GM12878 (cell line): ENCODE results near the gene ATRN. TPM values are rescaled to one million over a fixed set of nuclear protein-coding genes. Genes with fewer than 3 reads are reported as not detected.

Experiments used
- ATAC-seq: fragments of 200-7000 bp; cut with Tn5 transposase; 3 replicates; pipeline ENCODE4 v1.9.1; 2020; ENCODE audit warnings: mild to moderate bottlenecking, moderate library complexity
- BruUV-seq: library from RNA; stranded (reverse); fragments of 400-500 nt; replicated peaks from 2 replicates; lab custom pipeline; 2021; lab: Mats Ljungman, UMichigan
- CTCF ChIA-PET: fragments of 300-600 bp; sonication (Branson Sonifier 250); formaldehyde crosslinking; extraction: SDS; loops from one replicate; lab custom pipeline; 2021; ENCODE audit warnings: inconsistent platforms; lab: Yijun Ruan, JAX
- POLR2A ChIA-PET: fragments of 350-600 bp; formaldehyde crosslinking; extraction: SDS; loops from one replicate; lab custom pipeline; 2021; ENCODE audit warnings: inconsistent platforms; lab: Charles Lee
- RAD21 ChIA-PET: fragments of 300-600 bp; sonication (Branson Sonifier 250); formaldehyde crosslinking; loops from one replicate; lab custom pipeline; 2023; ENCODE audit warnings: antibody characterized with exemption; ENCODE audit not compliant: unreplicated experiment; lab: Charles Lee
- SMC1A ChIA-PET: fragments of 300-600 bp; sonication (Branson Sonifier 250); formaldehyde crosslinking; loops from one replicate; lab custom pipeline; 2023; ENCODE audit not compliant: unreplicated experiment, uncharacterized antibody; lab: Charles Lee
- DNase-seq: peaks from one replicate; pipeline ENCODE4 v3.0.0-alpha.2; 2011; ENCODE audit warnings: low read depth, low spot score
- FAIRE-seq: peaks from 3 replicates; lab custom pipeline; 2011; peaks lifted over from hg19 to GRCh38; lab: Jason Lieb, UNC
- H2AFZ ChIP-seq: 2 replicates; pipeline ENCODE4 v1.6.0; 2011; ENCODE audit warnings: low read depth, low read length, control low read depth; ENCODE audit not compliant: control insufficient read depth
- H3K27ac ChIP-seq: 2 replicates; pipeline ENCODE4 v1.5.1; 2011; ENCODE audit warnings: control low read depth; ENCODE audit not compliant: control insufficient read depth, insufficient read depth
- H3K27me3 ChIP-seq, 2 experiments: replicated peaks in 1 of 2; 2 replicates each; pipeline versions ENCODE4 v1.6.0 to v1.6.1; 2011; ENCODE audit warnings: low read length in 1 of 2; ENCODE audit not compliant: control insufficient read depth in 2 of 2, insufficient read depth in 2 of 2
- H3K36me3 ChIP-seq, 2 experiments: 2 replicates each; pipeline ENCODE4 v1.5.1; 2011; ENCODE audit warnings: low read length in 1 of 2; ENCODE audit not compliant: control insufficient read depth in 2 of 2, insufficient read depth in 2 of 2
- H3K4me1 ChIP-seq: 2 replicates; pipeline ENCODE4 v1.6.1; 2011; ENCODE audit warnings: mild to moderate bottlenecking, low read length, moderate library complexity, mixed read lengths; ENCODE audit not compliant: control insufficient read depth, insufficient read depth
- H3K4me2 ChIP-seq: 2 replicates; pipeline ENCODE4 v1.6.0; 2011; ENCODE audit warnings: control low read depth; ENCODE audit not compliant: control insufficient read depth, insufficient read depth
- H3K4me3 ChIP-seq: fragments of 200-600 bp; sonication (generic); 2 replicates; pipeline ENCODE4 v1.5.1; 2016
- H3K79me2 ChIP-seq: 2 replicates; pipeline ENCODE4 v1.6.0; 2011; ENCODE audit warnings: low read length; ENCODE audit not compliant: control insufficient read depth, insufficient read depth
- H3K9ac ChIP-seq: 2 replicates; pipeline ENCODE4 v1.8.0; 2011; ENCODE audit warnings: low read length, control low read depth, mixed read lengths; ENCODE audit not compliant: control insufficient read depth, insufficient read depth
- H3K9me3 ChIP-seq: replicated peaks from 3 replicates; pipeline ENCODE4 v1.5.1; 2011; ENCODE audit warnings: mild to moderate bottlenecking, low read length; ENCODE audit not compliant: control insufficient read depth, insufficient read depth
- H4K20me1 ChIP-seq: 2 replicates; pipeline ENCODE4 v1.6.0; 2011; ENCODE audit not compliant: control insufficient read depth, insufficient read depth
- FOS ChIP-seq: IDR thresholded peaks from 3 replicates; pipeline ENCODE4 v1.6.1; 2011; ENCODE audit warnings: borderline replicate concordance; ENCODE audit not compliant: insufficient read length; ENCODE audit errors: extremely low read depth
- POU2F2 ChIP-seq: IDR thresholded peaks from 3 replicates; pipeline ENCODE4 v1.6.1; 2011; ENCODE audit warnings: low read depth, mild to moderate bottlenecking, low read length, borderline replicate concordance
- WGBS: methylation state at CpG from one replicate; pipeline ENCODE4 v1.1.6; 2016; ENCODE audit warnings: low lambda C conversion rate; ENCODE audit not compliant: insufficient replicate concordance, insufficient coverage; ENCODE audit errors: missing lambda C conversion rate; 5-methylcytosine and 5-hydroxymethylcytosine counted together
- in situ Hi-C: fragments of 300-500 bp; cut with MboI; formaldehyde crosslinking; loops from 9 replicates; pipeline ENCODE4 v1.14.3; 2018; ENCODE audit warnings: mixed read lengths
- intact Hi-C: fragments of 100-400 bp; cut with micrococcal nuclease; formaldehyde crosslinking; loops from one replicate; pipeline ENCODE4 v1.14.2; 2022; ENCODE audit not compliant: unreplicated experiment
- polyA plus RNA-seq, 11 experiments: library from polyadenylated mRNA; depleted of rRNA in 4 of 11; unstranded in 6 of 11; stranded (reverse) in 5 of 11; fragments of >200 nt; fragmentation: Nextera tagmentation in 4 of 11; fragmentation: Illumina TruSeq in 1 of 11; extraction: Ambion mirVana in 4 of 11; extraction: Trizol in 1 of 11; gene quantifications; 1 replicate in 1 of 11; 2 replicates in 10 of 11; pipeline versions ENCODE4 v1.2.1 to v1.2.3, GENCODE V29; 2011 to 2016; ENCODE audit warnings: inconsistent platforms in 2 of 11, missing spikeins in 2 of 11, low read depth in 1 of 11
- total RNA-seq, 4 experiments: library from RNA; depleted of rRNA in 3 of 4; stranded (reverse); fragments of >200 nt in 3 of 4; fragmentation: Illumina TruSeq in 1 of 4; extraction: Trizol in 1 of 4; gene quantifications; 2 replicates each; pipeline versions ENCODE4 v1.2.1 to v1.2.3, GENCODE V29; 2013 to 2021
- TF ChIP-seq, protein P1 (sequence below): fragments of 450-650 bp; IDR thresholded peaks from 2 replicates; pipeline ENCODE4 v1.6.1; 2018; ENCODE audit warnings: borderline replicate concordance, mild to moderate bottlenecking; ENCODE audit not compliant: partially characterized antibody

ATRN gene
- total and polyA plus RNA-seq, 10 of the 15 experiments (the other 5 are each of a cell fraction or from before 2014, with no cell fraction given): 0.71 to 11.6 (median 6.9) TPM

DNA sequence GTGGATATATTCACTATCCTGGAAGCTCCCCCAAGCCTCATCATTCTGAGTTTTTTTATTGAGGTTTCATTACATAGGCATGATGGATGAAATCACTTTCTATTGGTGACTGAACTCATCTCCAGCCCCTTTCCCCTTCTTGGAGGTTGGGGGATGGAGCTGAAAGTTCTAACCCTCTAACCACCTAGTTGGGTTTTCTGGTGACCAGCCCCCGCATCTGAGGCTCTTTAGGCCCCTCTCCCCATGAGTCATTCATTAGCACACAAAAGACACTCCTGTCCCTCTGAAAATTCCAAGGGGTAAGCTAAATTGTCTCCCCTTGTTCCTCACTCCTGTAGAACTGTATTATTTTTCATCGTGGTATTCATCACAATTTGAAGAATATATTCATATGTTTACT lies 159.1 kb downstream of the ATRN start (continued):
- TF ChIP-seq, protein P1, sequence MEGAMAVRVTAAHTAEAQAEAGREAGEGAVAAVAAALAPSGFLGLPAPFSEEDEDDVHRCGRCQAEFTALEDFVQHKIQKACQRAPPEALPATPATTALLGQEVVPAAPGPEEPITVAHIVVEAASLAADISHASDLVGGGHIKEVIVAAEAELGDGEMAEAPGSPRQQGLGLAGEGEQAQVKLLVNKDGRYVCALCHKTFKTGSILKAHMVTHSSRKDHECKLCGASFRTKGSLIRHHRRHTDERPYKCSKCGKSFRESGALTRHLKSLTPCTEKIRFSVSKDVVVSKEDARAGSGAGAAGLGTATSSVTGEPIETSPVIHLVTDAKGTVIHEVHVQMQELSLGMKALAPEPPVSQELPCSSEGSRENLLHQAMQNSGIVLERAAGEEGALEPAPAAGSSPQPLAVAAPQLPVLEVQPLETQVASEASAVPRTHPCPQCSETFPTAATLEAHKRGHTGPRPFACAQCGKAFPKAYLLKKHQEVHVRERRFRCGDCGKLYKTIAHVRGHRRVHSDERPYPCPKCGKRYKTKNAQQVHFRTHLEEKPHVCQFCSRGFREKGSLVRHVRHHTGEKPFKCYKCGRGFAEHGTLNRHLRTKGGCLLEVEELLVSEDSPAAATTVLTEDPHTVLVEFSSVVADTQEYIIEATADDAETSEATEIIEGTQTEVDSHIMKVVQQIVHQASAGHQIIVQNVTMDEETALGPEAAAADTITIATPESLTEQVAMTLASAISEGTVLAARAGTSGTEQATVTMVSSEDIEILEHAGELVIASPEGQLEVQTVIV: no peak

DNA sequence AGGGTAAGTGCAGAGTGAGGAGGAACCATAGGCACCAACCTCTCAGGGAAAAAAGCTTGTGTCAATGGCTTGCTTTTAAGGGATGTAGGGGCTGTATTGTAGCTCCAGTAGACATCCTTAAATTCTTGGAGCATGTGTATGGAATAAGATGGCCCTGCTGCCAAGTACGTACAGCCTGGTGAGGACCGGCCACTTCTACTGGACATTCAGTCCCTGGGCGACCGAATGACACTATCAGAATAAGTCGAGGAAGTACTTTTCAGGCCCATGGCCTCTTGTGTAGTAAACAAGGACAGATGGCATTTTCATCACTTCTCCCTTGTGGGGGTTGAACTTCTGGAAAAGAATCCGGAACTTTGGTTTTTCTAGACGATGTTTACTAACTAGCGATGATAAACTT lies 159.6 kb downstream of the ATRN start:
- no peak overlapping the region for H3K27ac ChIP-seq
- ATAC-seq (no peak), FAIRE-seq (no peak), DNase-seq (no peak)
- H3K36me3 ChIP-seq: peaks cover 0 to 4% of the 10 kb centered on the region in 2 experiments; a peak in 2 of 4 replicates
- in situ Hi-C loops: no loop called here
- H3K4me1 ChIP-seq: no peaks in the 10 kb centered on the region
- H3K4me2 ChIP-seq: no peak overlapping the region
- BruUV-seq: no TSS peak
- no peaks in the 10 kb centered on the region for H3K9me3 ChIP-seq
- H3K27me3 ChIP-seq: no peaks in the 10 kb centered on the region
- TF ChIP-seq FOS (no peak), POU2F2 (no peak)
- no peaks in the 10 kb centered on the region for H3K79me2 ChIP-seq
- intact Hi-C loops: no loop called here
- ChIA-PET POLR2A (no interaction called here), SMC1A (no interaction called here), RAD21 (interaction anchor here (0.6 kb wide), 1 partner anchor 322 kb away, joined by 3 read pairs; no protein-coding TSS in a partner anchor), CTCF (interaction anchor here (0.6 to 0.9 kb wide), 2 partner anchors 45 to 80 kb away, joined by 3 read pairs; no protein-coding TSS in a partner anchor)
- 92% methylated on average over 8 of the region's 8 CpGs for WGBS
- no peak overlapping the region for H3K9ac ChIP-seq
- H3K4me3 ChIP-seq: no peak overlapping the region
- H4K20me1 ChIP-seq: no peaks in the 10 kb centered on the region
- no peak overlapping the region for H2AFZ ChIP-seq
